ENCODE data around the gene AKAP13.

DNA sequence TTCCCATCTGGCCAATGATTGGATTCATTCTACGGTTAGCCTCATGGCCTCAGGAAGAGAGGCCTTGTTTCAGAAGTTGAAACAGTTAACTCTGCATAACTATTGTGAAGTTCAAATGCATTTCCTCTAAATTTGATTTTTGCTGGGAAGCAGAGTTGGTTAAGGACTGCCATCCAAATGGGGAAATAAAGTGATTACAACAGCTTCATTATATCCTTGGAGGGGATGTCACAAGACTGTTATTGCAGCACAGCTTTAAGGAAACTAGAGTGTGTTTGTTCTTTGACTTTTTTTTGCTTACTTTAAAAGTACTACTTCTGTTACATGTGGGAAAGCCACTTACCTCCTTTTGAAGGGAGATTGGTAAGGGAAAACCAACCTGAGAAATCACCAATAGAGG, 164.8 kb downstream of the AKAP13 start:
- TF ChIP-seq, protein P1, sequence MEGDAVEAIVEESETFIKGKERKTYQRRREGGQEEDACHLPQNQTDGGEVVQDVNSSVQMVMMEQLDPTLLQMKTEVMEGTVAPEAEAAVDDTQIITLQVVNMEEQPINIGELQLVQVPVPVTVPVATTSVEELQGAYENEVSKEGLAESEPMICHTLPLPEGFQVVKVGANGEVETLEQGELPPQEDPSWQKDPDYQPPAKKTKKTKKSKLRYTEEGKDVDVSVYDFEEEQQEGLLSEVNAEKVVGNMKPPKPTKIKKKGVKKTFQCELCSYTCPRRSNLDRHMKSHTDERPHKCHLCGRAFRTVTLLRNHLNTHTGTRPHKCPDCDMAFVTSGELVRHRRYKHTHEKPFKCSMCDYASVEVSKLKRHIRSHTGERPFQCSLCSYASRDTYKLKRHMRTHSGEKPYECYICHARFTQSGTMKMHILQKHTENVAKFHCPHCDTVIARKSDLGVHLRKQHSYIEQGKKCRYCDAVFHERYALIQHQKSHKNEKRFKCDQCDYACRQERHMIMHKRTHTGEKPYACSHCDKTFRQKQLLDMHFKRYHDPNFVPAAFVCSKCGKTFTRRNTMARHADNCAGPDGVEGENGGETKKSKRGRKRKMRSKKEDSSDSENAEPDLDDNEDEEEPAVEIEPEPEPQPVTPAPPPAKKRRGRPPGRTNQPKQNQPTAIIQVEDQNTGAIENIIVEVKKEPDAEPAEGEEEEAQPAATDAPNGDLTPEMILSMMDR (IDR thresholded peaks at IDR 0.05) = no peak
- no peak for TF ChIP-seq POLR2A (IDR thresholded peaks at IDR 0.05)

Measured in uterus (tissue), 2 donors.